ENCODE data around the gene TTC9. TPM values are rescaled to one million over a fixed set of nuclear protein-coding genes. Genes with fewer than 3 reads are reported as not detected.
A peak's percentile ranks its signal among the peaks of the same experiment; 100 is the strongest.
"Not testable (repeated sequence)": the region's sequence is repeated elsewhere in the genome, so short reads cannot be mapped to it uniquely, and the experiment has no call there.

Gene TTC9
- total RNA-seq, 1 donor from 2014 or later, result 1.9 TPM

DNA sequence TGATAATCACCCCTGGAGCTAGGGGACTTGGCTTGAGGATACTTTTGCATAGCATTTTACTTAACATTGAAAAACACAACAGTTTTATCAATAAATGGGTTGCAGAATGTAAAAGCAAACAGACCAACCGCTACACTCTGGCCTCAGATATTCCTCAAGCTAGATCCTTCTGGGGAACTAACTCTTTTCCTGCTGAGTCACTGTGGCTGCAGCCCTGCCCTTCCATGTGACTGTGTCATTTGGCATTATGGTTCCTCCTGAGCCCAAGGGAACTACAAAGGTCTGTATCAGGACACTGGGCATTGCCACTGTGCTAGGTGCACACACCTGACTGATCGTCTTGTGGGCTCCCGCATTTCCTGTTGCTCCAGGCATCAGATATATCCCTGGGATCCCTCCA, 56.6 kb downstream of the TTC9 start:
- Histone ChIP-seq H3K4me3 (no peak overlapping the region), H3K9me3 (replicated peaks) (no peaks in the 10 kb centered on the region), H3K27ac (replicated peaks) (no peak overlapping the region), H3K4me1 (peaks cover 18% of the 10 kb centered on the region), H3K27me3 (ENCODE audit: low read depth) (no peaks in the 10 kb centered on the region), H3K36me3 (no peaks in the 10 kb centered on the region)
- intact Hi-C loops (cut with micrococcal nuclease), result no loop called here
- DNase-seq, result peak; percentile 19
- TF ChIP-seq, protein P1, sequence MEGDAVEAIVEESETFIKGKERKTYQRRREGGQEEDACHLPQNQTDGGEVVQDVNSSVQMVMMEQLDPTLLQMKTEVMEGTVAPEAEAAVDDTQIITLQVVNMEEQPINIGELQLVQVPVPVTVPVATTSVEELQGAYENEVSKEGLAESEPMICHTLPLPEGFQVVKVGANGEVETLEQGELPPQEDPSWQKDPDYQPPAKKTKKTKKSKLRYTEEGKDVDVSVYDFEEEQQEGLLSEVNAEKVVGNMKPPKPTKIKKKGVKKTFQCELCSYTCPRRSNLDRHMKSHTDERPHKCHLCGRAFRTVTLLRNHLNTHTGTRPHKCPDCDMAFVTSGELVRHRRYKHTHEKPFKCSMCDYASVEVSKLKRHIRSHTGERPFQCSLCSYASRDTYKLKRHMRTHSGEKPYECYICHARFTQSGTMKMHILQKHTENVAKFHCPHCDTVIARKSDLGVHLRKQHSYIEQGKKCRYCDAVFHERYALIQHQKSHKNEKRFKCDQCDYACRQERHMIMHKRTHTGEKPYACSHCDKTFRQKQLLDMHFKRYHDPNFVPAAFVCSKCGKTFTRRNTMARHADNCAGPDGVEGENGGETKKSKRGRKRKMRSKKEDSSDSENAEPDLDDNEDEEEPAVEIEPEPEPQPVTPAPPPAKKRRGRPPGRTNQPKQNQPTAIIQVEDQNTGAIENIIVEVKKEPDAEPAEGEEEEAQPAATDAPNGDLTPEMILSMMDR (IDR thresholded peaks at IDR 0.05; ENCODE audit: borderline replicate concordance), result no peak

DNA sequence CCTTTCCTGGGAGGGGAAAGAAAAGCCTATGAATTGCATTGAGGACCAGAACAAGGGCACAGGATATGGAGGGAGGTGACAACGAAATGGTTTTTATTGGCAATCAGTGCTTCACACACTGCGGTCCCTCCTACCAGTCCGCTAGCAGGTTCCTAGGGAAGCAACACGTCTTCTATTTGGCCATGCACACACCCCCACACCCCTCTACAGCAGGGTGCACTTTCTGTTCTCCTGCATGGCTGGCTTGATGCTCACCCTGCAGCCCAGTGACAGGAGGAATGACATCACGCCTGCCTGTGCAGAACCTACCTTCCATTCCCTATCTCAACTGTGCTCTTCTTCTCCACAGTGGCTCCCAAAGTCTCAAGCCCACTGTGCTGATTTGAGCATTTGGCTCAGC, 57.9 kb downstream of the TTC9 start:
- no peak for DNase-seq
- intact Hi-C loops (cut with micrococcal nuclease), result no loop called here
- Histone ChIP-seq H3K36me3 (no peaks in the 10 kb centered on the region), H3K27ac (replicated peaks) (no peak overlapping the region), H3K9me3 (replicated peaks) (no peaks in the 10 kb centered on the region), H3K4me3 (no peak overlapping the region), H3K27me3 (ENCODE audit: low read depth) (no peaks in the 10 kb centered on the region), H3K4me1 (peaks cover 18% of the 10 kb centered on the region)
- TF ChIP-seq, protein P1 (IDR thresholded peaks at IDR 0.05; ENCODE audit: borderline replicate concordance), result no peak

DNA sequence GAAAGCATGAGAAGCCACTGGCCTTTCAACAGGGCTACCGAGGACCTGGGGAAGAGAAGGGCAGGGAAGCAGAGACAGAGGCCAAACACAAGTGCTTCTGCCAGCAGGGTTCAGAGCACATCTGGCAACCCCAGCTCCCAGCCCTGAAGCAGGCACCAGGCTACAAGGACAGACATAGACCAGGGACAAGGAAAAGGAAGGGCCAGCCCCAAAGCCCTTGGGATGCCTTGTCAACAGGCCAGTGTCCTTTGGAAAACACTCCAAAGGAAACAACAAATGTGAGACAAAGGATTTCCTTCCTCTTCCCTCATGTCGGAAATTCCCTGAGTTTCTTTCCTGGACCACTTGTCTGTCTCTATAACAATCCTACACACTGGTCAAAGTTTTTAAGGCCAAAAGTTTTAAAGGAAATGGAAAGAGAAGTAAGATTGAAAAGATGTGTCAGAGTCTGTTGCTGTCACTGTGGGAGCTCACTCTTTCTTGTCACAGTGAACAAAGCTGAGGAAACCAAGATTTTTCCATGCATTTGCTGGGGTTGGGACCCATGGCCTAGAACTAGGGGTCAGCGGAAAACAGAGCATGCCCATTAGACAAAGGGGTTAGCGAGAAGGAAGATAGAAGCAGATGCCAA, 59.4 kb downstream of the TTC9 start:
- no peak overlapping the region for H3K27ac ChIP-seq (replicated peaks)

DNA sequence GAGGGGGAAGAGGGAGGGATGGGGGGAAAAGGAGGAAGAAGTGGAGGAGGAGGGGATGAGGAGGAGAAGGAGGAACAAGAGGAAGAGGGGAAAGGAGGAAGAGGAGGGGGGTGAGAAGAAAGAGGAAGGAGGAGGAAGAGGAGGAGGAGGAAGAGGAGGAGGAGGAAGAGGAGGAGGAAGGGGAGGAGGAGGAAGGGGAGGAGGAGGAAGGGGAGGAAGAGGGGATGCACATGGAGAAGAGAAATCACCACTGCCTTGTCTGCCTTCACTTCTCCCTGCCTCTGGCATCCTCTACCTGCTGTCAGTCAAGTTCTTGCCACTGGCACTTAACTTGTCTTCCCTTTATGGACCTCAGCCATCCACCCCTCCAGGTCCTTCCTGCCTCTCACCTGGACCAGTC, 59.9 kb downstream of the TTC9 start:
- Histone ChIP-seq H3K27me3 (ENCODE audit: low read depth) (no peaks in the 10 kb centered on the region), H3K27ac (replicated peaks) (no peak overlapping the region), H3K36me3 (no peaks in the 10 kb centered on the region), H3K4me1 (peaks cover 18% of the 10 kb centered on the region), H3K4me3 (no peak overlapping the region), H3K9me3 (replicated peaks) (no peaks in the 10 kb centered on the region)
- TF ChIP-seq, protein P1 (IDR thresholded peaks at IDR 0.05; ENCODE audit: borderline replicate concordance), result no peak
- intact Hi-C loops (cut with micrococcal nuclease), result no loop called here
- no peak for DNase-seq

More for the DNA sequence above, 59.4 kb downstream of the TTC9 start:
- no peak overlapping the region for H3K4me3 ChIP-seq
- peaks cover 18% of the 10 kb centered on the region for H3K4me1 ChIP-seq
- TF ChIP-seq, protein P1 (IDR thresholded peaks at IDR 0.05; ENCODE audit: borderline replicate concordance), result no peak
- intact Hi-C loops (cut with micrococcal nuclease), result no loop called here
- no peaks in the 10 kb centered on the region for H3K36me3 ChIP-seq
- DNase-seq, result peak; percentile 16
- no peaks in the 10 kb centered on the region for H3K27me3 ChIP-seq (ENCODE audit: low read depth)
- H3K9me3 ChIP-seq (replicated peaks), result no peaks in the 10 kb centered on the region

DNA sequence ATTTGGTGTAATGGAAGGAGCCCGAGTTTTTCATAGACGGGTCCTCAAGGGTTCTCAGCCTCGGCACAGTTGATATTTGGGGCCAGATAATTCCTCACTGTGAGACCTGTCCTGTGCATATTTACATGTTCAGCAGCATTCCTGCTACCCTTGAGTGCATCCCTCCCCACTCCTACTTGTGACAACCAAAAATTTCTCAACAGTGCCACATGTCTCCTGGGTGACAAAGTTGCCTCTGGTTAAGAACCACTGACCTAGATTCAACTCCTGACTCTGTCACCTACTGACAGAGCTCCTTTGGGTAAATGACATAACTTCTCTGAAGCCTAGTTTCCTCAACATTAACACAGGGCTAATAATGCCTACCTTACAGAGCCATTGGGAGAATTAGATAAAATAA, 60.4 kb downstream of the TTC9 start:
- TF ChIP-seq, protein P1 (IDR thresholded peaks at IDR 0.05; ENCODE audit: borderline replicate concordance), result no peak
- Histone ChIP-seq H3K27me3 (ENCODE audit: low read depth) (no peaks in the 10 kb centered on the region), H3K4me1 (peaks cover 18% of the 10 kb centered on the region), H3K9me3 (replicated peaks) (no peaks in the 10 kb centered on the region), H3K27ac (replicated peaks) (no peak overlapping the region), H3K4me3 (no peak overlapping the region), H3K36me3 (no peaks in the 10 kb centered on the region)
- intact Hi-C loops (cut with micrococcal nuclease), result no loop called here
- no peak for DNase-seq

DNA sequence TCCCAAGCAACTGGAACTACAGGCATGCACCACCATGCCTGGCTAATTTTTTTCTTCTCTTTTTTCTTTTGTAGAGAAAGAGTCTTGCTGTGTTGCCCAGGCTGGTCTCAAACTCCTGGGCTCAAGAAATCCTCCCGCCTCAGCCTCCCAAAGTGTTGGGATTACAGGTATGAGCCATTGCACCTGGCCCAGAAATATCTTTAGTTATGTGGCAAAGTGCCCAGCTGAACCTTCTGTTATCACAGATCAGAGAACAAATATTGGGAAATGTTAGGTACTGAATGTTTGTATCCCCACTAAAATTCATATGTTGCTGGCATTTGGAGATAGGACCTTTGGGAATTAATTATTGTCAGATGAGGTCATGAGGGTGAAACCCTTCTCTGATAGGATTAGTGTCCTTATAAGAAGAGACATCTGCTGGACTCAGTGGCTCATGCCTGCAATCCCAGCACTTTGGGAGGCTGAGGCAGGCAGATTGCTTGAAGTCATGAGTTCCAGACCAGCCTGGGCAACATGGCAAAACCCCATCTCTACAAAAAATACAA, 62.0 kb downstream of the TTC9 start:
- intact Hi-C loops (cut with micrococcal nuclease); H3K27ac ChIP-seq (replicated peaks): not testable (repeated sequence)

More for the DNA sequence above, 62.0 kb downstream of the TTC9 start:
- DNase-seq; H3K4me3 ChIP-seq; H3K36me3 ChIP-seq; H3K4me1 ChIP-seq; H3K27me3 ChIP-seq (ENCODE audit: low read depth); H3K9me3 ChIP-seq (replicated peaks): not testable (repeated sequence)

All from left ventricle myocardium inferior (tissue), 1 donor.